D721Med (cell line): ENCODE data around the gene SMPDL3B.

ENCODE experiments used
- DNase-seq: peaks from one replicate; pipeline ENCODE4 v3.0.0; 2011; ENCODE audit warnings: low spot score; ENCODE audit not compliant: insufficient read length
- FAIRE-seq: peaks from 2 replicates; lab custom pipeline; 2011; peaks lifted over from hg19 to GRCh38; lab: Jason Lieb, UNC
- TF ChIP-seq, protein P1 (sequence below): IDR thresholded peaks from 2 replicates; pipeline ENCODE4 v1.5.1; 2012; ENCODE audit warnings: mild to moderate bottlenecking, control low read depth; ENCODE audit not compliant: insufficient read depth; ENCODE audit errors: missing control alignments

SMPDL3B gene

DNA sequence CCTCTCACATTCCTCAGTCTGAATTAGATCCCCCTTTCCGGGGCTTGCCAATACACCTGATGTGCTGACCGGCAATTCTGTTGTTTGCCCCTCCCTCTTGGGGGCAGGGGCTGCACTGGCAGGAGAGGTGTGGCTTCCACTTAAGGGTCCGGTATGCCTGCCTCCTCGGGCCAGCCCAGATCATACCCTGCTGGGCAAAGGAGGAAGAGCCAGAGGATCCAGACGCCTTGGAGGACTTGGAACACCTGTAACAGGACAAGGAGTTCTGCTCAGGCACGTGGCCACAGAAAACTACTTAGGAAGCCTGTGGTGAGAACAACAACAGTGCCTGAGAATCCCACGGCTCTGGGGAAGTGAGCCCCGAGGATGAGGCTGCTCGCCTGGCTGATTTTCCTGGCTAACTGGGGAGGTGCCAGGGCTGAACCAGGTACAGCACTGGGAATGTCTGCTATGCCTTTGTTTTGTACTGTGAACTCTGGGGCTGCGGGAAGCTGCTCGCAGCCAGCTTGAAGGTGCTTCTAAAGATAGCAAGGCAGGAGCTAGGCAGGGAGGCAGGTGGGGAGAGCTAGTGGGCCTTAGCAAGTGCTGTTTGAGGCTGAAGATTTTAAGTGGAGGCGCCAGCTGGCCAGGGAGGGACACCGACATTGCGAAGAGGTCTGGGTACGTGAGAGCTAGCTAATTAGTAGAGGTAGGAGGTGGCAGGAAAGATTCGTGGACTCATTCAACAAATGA lies at the start of gene SMPDL3B:
TSS of gene SMPDL3B (plus strand) at position 183 of the 732 bp plus-strand sequence. CDS start at position 367, 184 bp downstream.
- TF ChIP-seq, protein P1, sequence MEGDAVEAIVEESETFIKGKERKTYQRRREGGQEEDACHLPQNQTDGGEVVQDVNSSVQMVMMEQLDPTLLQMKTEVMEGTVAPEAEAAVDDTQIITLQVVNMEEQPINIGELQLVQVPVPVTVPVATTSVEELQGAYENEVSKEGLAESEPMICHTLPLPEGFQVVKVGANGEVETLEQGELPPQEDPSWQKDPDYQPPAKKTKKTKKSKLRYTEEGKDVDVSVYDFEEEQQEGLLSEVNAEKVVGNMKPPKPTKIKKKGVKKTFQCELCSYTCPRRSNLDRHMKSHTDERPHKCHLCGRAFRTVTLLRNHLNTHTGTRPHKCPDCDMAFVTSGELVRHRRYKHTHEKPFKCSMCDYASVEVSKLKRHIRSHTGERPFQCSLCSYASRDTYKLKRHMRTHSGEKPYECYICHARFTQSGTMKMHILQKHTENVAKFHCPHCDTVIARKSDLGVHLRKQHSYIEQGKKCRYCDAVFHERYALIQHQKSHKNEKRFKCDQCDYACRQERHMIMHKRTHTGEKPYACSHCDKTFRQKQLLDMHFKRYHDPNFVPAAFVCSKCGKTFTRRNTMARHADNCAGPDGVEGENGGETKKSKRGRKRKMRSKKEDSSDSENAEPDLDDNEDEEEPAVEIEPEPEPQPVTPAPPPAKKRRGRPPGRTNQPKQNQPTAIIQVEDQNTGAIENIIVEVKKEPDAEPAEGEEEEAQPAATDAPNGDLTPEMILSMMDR: no peak
- FAIRE-seq: no peak
- DNase-seq: peak; percentile 48

GRCh38 chr1:27885114-27885528 lies 49.7 kb upstream of the SMPDL3B start:
- DNase-seq (no peak), FAIRE-seq (no peak)
- TF ChIP-seq, protein P1: no peak

DNA sequence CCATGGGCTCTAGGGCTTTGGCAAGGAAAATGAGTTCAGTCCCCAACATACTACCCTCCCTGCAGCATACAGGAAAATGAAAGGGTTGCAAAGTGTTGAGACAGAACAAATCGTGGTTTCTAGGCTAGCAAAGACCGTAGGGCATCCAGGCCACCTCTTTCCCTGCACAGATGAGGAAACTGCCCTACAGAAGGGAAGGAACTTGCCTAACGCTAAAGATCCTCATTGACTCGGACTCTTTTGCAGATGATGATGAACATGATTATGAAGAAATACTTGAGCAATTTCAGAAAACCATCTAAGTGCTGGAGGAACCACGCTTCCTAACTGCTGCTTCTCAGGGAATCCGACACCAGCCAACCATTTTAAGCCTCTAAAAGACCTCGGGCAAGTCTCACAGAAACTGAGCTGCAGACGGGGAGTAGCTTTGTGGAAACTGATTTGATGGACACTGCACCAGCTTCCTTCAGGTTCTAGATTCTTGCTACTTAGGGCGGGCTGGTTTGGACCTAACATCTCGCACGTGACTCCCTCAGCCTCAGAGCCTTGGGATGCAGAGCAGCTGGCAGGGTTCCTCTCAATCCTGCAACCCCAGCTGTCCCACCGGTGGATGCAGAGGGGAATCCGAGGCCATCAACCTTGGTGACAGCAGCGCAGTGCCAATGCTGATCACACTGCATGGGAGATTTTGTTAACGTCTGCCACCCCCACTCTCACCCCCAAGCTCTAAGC lies 49.0 kb upstream of the SMPDL3B start:
- FAIRE-seq (no peak), DNase-seq (no peak)
- TF ChIP-seq, protein P1: no peak

DNA sequence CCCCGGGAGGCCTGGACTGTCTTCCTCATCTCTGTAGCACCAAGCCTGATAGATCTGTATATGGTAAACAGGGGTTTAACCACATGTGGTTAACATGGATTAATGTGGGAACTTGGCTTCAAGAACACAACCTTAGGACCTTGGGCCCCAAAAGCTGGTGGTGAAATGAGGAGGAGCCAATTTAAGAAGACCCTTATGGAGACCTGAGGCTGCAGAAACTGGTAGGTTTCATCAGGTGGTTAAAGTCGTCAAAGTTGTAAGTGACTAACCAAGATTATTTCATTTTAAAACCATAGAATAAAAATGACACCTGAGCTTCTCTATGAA lies 48.5 kb upstream of the SMPDL3B start:
- FAIRE-seq (no peak), DNase-seq (no peak)
- TF ChIP-seq, protein P1: no peak

- DNase-seq: no peak
- FAIRE-seq: no peak
- TF ChIP-seq, protein P1: no peak
Measured at GRCh38 chr1:27886744-27887143, 48.1 kb upstream of the SMPDL3B start.

DNA sequence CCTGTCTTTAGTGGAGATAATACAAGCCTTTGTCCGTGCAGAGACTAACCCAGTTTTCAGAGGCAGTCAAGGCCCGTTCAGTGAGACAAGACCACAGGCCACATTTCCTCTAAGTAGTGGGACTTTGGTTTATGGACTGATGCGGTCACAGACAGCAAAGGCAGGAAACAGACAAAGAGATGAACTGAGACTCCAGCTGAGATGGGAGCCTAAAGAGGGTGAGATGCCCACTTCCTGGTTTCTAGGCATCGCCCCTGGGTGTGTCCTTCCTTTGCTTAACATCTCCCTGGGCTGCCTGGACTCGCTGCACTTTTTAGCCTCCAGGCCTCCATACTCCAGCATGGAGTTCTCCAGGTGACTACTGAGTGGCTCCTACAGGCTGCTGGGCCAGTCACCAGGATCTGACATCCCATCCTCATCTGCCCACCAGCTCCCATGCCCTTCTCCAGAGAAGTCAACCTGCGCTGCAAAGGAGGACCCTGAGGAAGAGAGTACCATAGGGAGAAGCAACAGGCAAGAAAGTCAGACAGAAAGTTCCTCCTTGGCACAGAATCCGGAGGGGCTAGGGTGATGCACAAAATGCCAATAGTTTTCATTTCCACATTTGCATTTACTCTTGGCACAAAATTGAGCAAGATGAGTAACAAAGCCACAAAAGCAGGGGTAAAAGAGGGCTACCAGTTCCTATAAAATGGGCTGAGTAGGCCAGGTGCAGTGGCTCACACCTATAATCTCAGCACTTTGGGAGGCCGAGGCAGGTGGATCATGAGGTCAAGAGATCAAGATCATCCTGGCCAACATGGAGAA lies 47.4 kb upstream of the SMPDL3B start:
- no peak for FAIRE-seq
- TF ChIP-seq, protein P1: no peak
- no peak for DNase-seq
